Measurements from ENCODE around the gene GINS3.

DNA sequence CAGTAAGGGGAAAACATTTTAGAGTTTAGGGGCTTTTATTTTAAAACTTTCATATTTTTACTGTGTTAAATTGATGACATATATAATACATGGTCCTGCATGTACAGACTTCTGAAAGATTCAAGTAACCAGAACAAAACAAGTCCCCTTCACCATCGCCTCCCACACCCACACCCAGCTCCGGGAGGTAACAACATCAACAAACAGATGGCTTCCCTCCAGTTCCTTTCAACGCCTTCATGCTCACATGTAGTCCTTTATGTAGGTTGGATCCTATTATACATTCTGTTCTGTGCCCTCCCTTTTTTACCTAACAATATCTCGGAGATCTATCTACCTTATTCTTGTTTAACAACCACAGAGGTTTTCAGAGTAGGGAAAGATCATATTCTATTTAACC lies 30.5 kb downstream of the GINS3 start:
- TF ChIP-seq CTCF (IDR thresholded peaks at IDR 0.05; ENCODE audit: low read depth, low read length) (no peak), EZH2phosphoT487 (IDR thresholded peaks at IDR 0.05; ENCODE audit: low read depth) (no peak)

Data from OCI-LY3 (cell line).